RKO (cell line): ENCODE measurements around the gene UPF2.

ENCODE experiments used
- DNase-seq: peaks from one replicate; pipeline ENCODE4 v3.0.0-alpha.2; 2016; ENCODE audit warnings: low spot score

Gene UPF2

GRCh38 chr10:11962176-11962575 lies 80.4 kb downstream of the UPF2 start:
- DNase-seq = no peak

- no peak for DNase-seq
Measured at GRCh38 chr10:11961771-11962170, 80.8 kb downstream of the UPF2 start.

DNA sequence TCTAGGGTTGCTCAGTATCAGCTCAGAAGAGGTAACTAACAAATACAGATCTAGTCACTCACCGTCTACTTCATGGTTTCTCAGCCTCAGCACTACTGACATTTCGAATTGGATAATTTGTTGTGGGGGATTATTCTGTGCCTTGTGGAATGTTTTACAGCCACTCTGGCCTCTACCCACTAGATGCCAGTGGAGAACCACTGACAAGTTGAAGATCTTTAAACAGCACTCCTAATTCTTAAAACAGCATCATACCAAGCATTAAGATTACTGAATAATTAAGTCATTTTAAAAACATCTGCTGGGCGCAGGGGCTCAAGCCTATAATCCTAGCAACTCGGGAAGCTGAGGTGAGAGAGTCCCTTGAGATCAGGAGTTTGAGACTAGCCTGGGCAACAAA lies 82.6 kb downstream of the UPF2 start:
- DNase-seq = no peak

DNA sequence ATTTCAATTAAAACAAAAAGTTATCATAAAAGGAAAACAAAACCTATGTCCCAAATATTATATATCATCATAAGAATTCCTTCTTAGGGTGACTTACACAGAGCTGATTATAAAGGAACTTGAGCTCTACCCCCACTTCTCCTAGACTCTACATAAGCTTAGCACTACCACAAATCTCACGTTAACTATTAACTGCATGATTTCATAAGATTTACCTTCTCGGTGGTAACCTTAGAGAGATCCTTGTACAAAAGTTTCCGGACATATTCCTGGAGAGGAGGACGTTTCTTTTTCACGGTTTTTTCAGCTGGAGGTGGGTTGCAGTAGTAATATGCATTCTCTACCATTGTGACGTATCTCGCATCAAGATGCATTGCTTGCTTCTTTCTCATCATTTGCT lies 83.7 kb downstream of the UPF2 start:
- no peak for DNase-seq

GRCh38 chr10:11951695-11952094 lies 90.9 kb downstream of the UPF2 start:
- no peak for DNase-seq

- DNase-seq = no peak
Measured at GRCh38 chr10:11950325-11951018, 92.1 kb downstream of the UPF2 start.

DNA sequence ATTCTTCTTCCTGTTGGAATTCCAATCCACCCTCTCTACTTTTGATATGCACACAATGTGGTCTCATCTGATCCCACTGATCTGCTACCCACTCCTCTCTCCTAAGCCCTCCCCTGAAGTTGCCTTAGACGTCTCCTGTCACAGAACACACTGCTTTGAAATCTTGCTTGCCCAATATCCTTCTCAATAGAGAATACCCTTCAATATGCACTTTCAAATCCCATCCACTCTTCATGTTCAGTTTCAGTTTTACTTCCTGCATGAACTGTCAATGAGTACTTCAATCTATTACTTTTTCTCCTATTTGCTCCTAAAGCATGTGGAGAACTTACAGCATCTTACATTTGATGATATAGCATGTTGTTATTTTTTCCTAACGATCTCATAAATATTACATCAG lies 93.5 kb downstream of the UPF2 start:
- DNase-seq = no peak

DNA sequence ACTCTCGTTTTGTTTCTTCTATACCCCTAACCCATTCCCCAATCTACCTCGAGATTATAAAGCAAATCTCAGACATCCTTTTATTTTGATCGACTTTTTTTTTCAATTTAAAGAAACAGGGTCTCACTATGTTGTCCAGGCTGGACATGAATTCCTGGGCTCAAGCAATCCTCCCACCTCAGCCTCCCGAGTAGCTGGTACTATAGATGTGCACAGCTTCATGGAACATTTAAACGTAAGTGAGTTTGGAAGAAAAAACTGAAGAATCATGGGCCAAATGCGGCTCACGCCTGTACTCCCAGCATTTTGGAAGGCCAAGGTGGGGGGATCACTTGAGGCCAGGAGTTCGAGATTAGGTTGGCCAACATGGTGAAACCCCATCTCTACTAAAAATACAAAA lies 96.0 kb downstream of the UPF2 start:
- no peak for DNase-seq

DNA sequence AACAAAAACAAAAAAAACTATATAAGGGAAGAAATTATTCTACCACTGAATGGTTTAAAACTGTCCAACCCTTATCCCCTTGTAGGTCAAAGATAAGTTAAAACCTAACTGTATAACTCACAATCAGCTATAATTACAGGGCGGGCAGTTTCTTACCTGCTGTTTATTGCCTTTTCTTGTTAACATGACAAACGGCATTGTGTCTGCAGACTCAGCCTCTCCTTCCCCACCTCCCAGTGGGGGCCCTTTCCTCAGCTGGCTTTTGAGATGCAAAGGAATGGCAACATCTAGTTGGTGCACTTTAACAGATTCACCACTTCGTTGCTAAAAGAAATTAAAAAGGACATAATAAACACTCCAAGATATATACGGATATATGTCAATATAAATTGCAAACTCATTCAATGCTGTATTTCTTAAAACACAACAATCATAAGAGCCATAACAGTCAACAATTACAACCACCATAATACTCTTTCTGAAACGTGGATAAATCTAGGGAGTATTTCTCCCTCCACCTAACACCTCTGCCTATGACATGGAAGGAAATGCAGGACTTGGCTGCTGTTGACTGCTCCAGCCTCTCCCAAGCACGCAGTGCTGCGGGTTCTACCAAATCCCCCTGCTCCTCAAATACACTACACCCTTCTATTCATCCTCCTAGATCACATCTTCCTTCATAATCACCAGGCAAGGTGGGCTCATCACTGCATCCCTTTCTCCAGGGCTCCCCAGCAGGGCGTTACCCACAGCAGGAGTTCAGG lies 106.0 kb downstream of the UPF2 start:
- DNase-seq = no peak

GRCh38 chr10:11934262-11934661 lies 108.3 kb downstream of the UPF2 start:
- DNase-seq = no peak

GRCh38 chr10:11933577-11934223 lies 108.9 kb downstream of the UPF2 start:
- DNase-seq = no peak

GRCh38 chr10:11931038-11931437 lies 111.6 kb downstream of the UPF2 start:
- DNase-seq = no peak

DNA sequence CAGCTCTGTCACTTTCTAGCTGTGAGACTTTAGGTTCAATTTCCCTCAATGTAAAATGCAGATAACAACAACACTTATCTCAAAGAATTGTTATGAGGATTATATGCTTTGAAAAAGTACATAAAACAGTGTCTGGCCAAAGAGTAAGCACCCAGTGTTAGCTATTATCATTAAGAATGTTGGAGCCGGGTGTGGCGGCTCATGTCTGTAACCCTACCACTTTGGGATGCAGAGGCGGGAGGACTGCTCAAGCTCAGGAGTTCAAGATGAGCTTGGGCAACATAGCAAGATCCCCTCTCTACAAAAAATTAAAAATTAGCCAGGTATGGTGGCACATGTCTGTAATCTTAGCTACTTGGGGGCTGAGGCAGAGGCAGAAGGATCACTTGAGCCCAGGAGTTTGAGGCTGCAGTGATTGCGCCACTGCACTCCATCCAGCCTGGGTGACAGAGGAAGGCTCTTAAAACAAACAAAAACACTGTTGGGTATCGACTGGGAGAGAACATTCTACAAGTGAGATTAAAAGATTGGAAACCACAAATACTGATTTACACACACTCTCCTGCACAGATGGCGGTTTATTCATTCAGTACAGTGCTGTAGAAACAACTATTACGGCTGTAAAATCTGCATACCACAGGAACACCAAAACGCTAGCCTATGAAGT lies 112.2 kb downstream of the UPF2 start:
- no peak for DNase-seq

GRCh38 chr10:11927746-11928145 lies 114.9 kb downstream of the UPF2 start:
- peak; percentile 7 for DNase-seq

DNA sequence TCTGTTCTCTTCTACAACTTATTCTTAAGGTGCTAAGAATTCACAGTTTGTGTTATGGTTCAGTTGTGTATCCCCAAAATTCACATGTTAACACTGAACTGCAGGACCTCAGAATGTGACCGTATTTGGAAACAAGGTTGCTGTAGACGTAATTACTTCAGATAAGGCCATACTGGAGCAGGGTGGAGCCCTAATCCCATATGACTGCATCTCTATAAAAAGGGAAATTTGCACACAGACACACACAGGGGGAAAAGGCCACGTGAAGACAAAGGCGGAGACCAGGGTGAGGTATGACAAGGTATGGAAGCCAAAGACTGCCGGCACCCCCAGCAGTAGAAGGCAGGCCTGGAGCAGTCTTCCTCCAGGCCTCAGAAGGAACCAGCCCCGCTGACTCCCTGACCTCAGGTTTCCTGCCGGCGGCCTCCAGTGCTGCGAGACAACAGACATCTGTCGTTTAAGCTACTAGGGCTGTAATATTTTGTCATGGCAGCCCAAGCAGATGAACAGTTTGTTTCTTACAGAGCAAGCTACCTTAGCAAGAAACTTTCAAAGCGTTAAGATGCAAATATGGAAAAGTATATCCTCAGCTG lies 120.7 kb downstream of the UPF2 start:
- DNase-seq = no peak

DNA sequence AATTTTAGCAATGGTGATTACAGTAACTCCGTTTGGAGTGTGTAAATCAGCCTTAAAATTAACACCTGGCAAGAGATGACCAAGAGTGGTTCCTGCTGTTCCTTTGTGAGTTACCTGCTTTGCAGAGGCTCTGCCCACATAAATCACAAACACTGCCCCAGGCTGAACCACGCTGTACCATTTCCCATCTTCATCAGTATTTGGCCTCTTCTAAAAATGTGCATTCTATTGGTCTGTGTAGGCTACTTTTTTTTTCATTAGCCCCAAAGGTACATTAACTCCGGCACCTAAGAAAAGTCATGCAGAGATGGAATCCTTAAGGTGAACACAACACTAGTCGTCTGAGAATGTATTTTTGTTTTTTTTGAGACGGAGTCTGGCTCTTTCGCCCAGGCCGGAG lies 123.3 kb downstream of the UPF2 start:
- no peak for DNase-seq

DNA sequence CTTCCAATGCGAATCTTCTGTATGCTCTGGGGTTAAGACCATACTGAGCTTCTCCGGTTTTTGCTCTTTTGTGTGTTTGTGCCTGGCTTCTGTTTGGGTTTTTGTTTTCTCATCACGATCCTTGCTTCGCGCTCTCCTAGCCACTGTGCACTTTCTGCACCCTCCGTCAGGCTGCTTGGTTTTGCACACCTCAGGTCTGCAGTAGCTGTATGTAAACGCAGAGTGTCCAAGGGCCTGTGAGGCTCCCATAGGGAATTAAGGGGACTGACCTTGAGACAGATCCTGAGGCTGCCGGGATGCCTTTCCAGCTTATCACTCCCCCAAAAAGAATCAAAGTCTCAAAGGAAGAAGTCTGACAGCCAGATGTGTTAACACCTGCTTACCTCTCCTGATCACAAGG lies 124.2 kb downstream of the UPF2 start:
- no peak for DNase-seq

GRCh38 chr10:11913079-11913641 lies 129.4 kb downstream of the UPF2 start:
- DNase-seq = no peak

DNA sequence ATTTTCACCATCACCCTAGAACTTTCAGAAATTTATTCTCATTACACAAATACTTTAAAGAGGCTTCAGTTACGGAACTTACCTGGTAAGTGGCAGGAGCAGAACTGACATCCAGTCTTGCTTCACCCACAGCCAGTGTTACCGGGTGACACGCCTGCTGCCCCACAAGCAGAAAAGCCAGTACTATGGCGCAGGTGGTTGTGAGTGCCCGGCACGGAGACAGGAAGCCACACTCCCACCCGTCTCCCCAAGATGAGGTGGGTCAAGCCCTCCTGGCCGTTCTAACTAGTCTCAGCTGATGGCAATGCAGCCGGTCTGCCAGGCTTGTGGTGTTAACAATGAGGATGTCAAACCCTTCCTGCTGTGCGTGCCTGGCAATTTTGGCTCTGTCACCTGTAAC lies 132.5 kb downstream of the UPF2 start:
- DNase-seq = no peak

DNA sequence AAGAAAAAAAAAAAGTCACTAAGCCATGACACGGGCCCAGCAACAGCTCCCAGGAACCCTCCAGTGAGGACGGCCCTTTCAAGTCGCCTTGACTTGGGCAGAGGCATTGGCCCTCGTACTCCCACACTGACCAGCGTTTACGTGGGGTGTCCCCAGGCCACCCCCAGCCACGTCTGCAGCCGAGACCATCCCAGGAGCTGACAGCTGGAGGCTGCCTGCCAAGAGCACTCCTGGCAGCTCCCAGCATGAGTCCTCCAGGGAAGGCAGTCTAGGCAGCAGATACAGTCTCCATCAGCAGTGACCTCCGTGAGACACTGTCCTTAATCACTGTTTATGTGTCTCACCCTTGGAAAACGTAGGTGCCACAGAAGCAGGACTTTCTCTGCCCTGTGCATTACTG lies 133.0 kb downstream of the UPF2 start:
- no peak for DNase-seq

DNA sequence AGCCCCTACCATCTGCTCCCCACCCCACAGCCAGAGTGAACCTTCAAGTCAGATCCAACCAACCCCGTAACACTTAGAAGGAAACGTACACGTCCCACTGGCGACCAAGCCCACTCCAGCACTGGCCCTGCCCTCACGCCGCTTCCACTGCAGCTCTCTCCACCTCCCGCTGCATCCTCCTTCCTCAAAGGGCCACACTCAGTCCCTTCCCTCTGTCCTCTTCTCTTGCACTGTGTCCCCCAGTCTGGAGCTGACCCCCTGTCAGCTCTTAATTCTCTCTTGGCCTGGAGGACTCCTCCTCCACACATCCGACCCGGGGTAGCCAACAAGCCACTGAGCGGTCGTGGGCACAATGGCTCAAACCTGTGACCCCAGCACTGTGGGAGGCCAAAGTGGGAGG lies 133.6 kb downstream of the UPF2 start:
- DNase-seq = no peak

DNA sequence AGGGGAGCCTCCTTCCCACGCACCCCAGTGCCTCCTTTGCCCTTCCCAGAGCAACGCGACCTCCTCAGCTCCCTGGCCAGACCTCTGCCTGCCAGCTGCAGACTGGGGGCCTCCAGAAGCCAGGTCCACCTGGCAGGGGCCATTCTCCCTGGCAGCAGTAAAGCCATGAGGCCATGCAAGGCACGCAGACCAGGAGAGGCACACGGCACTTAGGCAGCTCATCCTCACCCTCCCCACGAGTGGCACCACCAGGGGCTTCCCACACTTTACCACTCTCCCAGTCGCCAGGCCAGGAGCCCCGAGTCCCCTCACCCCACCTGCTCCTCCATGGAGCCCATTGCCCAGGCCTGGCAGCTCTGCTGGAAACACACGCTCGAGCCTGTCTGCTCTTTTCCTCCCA lies 134.1 kb downstream of the UPF2 start:
- DNase-seq = no peak
